ACC112 (cell line): ENCODE measurements around the gene GPR17.

ENCODE experiments used
- H2AFZ ChIP-seq: fragments of 200-600 bp; sonication (generic); one replicate; pipeline ENCODE4 v1.6.0; 2017; ENCODE audit warnings: antibody characterized with exemption, low read length; ENCODE audit not compliant: unreplicated experiment
- H3K27ac ChIP-seq: fragments of 200-600 bp; sonication (generic); 2 replicates; pipeline ENCODE4 v1.5.1; 2014; ENCODE audit warnings: low read depth, mild to moderate bottlenecking, antibody characterized with exemption, low read length, moderate library complexity
- H3K27me3 ChIP-seq: fragments of 200-600 bp; sonication (generic); 2 replicates; pipeline ENCODE4 v1.6.1; 2014; ENCODE audit warnings: mild to moderate bottlenecking, antibody characterized with exemption, low read length, moderate library complexity, mixed read lengths; ENCODE audit not compliant: insufficient read depth
- H3K36me3 ChIP-seq: fragments of 200-600 bp; sonication (generic); 2 replicates; pipeline ENCODE4 v1.6.1; 2016; ENCODE audit warnings: mild to moderate bottlenecking, antibody characterized with exemption, low read length, moderate library complexity, mixed read lengths; ENCODE audit not compliant: insufficient read depth
- H3K4me1 ChIP-seq: fragments of 200-600 bp; sonication (generic); one replicate; pipeline ENCODE4 v1.6.1; 2016; ENCODE audit warnings: low read length, mixed read lengths; ENCODE audit not compliant: insufficient read depth, unreplicated experiment, control insufficient read depth
- H3K4me3 ChIP-seq: fragments of 200-600 bp; sonication (generic); 2 replicates; pipeline ENCODE4 v1.5.1; 2014; ENCODE audit warnings: mild to moderate bottlenecking, low read depth, low read length
- H3K79me2 ChIP-seq: fragments of 200-600 bp; sonication (generic); one replicate; pipeline ENCODE4 v1.6.0; 2016; ENCODE audit warnings: low read length; ENCODE audit not compliant: control insufficient read depth, unreplicated experiment, insufficient read depth

GPR17 gene

DNA sequence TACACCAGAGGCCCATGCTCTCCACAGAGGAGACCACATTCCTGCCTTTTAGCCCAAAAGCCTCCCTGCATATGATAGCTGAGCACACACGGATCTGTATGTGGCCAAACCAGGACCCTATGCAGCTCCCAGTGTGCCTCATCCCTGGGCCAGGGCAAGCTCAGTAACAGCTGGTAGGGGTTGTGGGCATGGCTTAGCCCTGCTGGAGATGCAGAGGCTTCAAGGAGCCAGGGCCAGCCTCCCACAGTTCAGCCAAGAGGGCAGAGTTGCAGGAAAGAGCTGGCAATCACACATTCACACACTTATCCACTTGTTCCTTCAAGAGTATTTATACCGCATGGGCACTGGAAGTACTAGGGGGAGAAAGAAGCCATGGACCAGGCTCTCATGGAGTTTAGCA, 31.0 kb downstream of the GPR17 start:
- H3K4me1 ChIP-seq: peaks cover 15% of the 10 kb centered on the region
- H2AFZ ChIP-seq: no peak overlapping the region
- H3K27me3 ChIP-seq: peaks cover 15% of the 10 kb centered on the region; the same call in 1 of the 2 replicates
- H3K36me3 ChIP-seq: no peaks in the 10 kb centered on the region
- H3K79me2 ChIP-seq: no peaks in the 10 kb centered on the region
- no peak overlapping the region for H3K4me3 ChIP-seq
- H3K27ac ChIP-seq: no peak overlapping the region

DNA sequence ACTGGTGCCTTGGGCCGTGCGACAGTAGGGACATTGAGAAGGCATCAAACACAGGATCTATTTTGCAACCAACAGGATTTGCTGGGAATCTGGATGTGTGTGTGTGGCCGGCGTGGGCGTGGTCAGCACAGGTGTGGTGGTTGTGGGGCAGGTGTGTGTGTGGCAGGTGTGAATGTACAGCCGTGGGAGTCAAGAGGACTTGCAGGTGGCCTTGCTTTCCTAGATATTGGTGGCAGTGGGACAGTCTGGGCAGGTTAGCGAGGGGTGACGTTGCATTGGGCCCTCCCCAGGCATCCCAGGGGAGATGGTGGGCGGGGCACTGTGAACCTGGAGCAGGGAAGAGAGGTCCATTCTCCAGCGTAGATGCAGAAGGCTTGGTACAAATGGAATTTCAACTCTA, 32.6 kb downstream of the GPR17 start:
- Histone ChIP-seq H3K27me3 (peaks cover 15% of the 10 kb centered on the region; the same call in 1 of the 2 replicates), H3K4me3 (no peak overlapping the region), H3K27ac (no peak overlapping the region), H3K79me2 (no peaks in the 10 kb centered on the region), H2AFZ (no peak overlapping the region), H3K36me3 (no peaks in the 10 kb centered on the region), H3K4me1 (peaks cover 17% of the 10 kb centered on the region)

DNA sequence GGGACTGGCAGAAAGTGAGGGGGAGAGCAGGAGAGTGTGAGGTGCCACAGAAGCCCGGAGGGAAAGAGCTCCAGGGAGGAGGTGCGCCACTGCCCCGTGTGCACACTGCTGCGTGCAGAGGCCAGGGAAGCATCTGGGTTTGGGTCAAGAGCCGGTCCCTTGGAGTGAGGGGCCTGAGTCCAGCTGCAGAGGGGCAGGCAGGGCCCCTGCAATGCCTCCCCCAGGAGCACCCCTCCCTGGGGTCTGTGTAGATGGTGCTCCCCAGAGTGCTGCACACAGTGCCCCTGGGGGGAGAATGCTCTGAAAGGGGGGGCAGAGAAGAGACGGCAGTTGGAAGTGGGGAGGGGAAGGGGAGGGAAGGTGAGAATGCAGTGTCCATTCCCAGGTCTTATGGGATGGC, 33.0 kb downstream of the GPR17 start:
- Histone ChIP-seq H3K36me3 (no peaks in the 10 kb centered on the region), H2AFZ (no peak overlapping the region), H3K79me2 (no peaks in the 10 kb centered on the region), H3K27me3 (peaks cover 15% of the 10 kb centered on the region; the same call in 1 of the 2 replicates), H3K4me1 (peaks cover 17% of the 10 kb centered on the region), H3K4me3 (no peak overlapping the region), H3K27ac (no peak overlapping the region)

DNA sequence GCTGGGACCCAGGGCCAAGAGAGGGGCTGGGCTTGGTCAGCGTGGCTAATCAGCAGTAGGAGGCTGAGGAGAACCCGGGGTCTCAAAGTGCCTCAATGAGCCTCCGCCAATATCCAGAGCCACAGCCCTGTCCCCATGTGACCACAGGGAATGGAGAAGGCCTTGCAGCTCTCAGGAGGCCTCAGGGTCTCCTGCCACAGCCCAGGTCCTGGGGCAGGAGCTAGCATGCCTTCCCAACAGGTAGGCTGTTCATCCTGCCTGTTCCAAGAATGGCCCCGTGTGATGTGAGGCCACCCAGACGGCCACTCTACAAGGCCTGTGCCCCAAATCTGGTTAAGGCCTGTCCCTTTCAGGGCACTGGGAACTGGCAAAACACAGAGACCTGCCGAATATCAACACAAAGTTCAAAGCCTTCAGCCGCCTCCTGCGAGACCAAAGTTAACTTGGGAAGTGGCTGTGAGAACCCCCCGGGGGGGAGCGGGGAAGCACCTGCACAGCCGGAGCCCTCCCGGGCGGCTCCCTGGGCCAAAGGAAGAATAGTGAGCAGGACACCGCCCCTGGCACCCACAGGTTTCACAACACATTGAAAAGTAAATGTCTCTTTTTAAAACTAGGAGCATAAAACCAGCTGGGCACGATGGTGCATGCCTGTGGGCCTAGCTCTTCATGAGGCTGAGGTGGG, 33.9 kb downstream of the GPR17 start:
- peaks cover 15% of the 10 kb centered on the region; the same call in 1 of the 2 replicates for H3K27me3 ChIP-seq
- no peaks in the 10 kb centered on the region for H3K36me3 ChIP-seq
- peaks cover 11% of the 10 kb centered on the region for H3K4me1 ChIP-seq
- H3K4me3 ChIP-seq: no peak overlapping the region
- no peak overlapping the region for H2AFZ ChIP-seq
- H3K79me2 ChIP-seq: no peaks in the 10 kb centered on the region
- no peak overlapping the region for H3K27ac ChIP-seq

DNA sequence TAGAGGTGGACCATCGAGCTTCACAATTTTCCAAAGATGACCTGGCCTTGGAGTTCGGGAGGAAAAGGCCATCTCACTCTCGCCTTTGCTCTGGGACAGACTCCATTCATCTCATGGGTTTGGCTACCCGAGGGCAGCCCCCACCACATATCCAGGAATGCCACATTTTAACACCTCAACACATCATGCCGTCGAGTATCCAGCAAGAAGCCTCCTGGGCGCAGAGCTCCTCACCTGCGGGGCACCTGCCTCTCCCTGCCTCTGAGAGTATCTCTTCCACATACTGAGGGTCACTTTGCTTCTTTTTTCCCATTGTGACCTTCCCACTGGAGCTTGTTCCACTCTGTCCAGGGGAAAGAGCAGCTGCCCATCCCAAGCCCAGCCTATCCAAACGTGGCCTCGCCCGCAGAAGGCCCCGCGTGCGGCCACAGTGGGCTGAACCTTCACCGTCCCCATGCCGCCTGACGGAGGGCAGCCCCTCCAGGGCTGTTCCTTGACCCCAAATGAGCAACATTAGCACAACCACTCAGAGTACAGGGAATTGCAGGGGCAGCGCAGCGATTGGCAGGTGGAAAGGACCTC, 34.8 kb downstream of the GPR17 start:
- H2AFZ ChIP-seq: peak overlapping the region; percentile 74
- peak overlapping the region; percentile 64 for H3K4me3 ChIP-seq

DNA sequence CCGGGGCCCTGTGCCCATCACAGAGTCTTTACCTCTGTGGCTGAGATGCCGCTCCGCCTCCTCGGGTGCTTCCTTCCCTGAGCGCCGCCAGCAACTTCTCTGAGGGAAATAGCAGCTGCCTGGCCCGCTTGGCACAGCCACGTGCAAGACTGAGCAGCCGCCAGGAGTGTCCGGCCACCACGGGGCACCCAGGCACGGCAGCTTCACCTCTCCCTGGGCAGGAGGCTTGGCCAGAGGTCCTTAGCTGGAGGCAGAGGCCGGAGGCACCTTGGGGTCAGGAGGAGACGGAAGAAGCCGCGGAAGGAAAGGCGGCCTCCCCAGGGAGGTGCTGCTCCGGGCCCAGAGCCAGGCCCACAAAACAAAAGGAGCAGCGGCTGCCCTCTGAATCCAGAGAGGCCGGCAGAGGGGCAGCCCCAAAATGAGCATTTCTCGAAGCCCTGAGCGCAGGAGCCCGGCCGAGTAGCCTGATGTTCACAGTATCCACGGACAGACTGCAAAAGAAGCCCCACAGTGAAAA, 35.4 kb downstream of the GPR17 start:
- Histone ChIP-seq H3K27ac (no peak overlapping the region), H3K79me2 (no peaks in the 10 kb centered on the region), H2AFZ (peak overlapping the region; percentile 74), H3K36me3 (no peaks in the 10 kb centered on the region), H3K4me1 (peaks cover 11% of the 10 kb centered on the region), H3K27me3 (peaks cover 15% of the 10 kb centered on the region; the same call in 1 of the 2 replicates), H3K4me3 (peak overlapping the region; percentile 64)

More for the DNA sequence above, 34.8 kb downstream of the GPR17 start:
- Histone ChIP-seq H3K27me3 (peaks cover 15% of the 10 kb centered on the region; the same call in 1 of the 2 replicates), H3K36me3 (no peaks in the 10 kb centered on the region), H3K79me2 (no peaks in the 10 kb centered on the region), H3K27ac (no peak overlapping the region), H3K4me1 (peaks cover 11% of the 10 kb centered on the region)

DNA sequence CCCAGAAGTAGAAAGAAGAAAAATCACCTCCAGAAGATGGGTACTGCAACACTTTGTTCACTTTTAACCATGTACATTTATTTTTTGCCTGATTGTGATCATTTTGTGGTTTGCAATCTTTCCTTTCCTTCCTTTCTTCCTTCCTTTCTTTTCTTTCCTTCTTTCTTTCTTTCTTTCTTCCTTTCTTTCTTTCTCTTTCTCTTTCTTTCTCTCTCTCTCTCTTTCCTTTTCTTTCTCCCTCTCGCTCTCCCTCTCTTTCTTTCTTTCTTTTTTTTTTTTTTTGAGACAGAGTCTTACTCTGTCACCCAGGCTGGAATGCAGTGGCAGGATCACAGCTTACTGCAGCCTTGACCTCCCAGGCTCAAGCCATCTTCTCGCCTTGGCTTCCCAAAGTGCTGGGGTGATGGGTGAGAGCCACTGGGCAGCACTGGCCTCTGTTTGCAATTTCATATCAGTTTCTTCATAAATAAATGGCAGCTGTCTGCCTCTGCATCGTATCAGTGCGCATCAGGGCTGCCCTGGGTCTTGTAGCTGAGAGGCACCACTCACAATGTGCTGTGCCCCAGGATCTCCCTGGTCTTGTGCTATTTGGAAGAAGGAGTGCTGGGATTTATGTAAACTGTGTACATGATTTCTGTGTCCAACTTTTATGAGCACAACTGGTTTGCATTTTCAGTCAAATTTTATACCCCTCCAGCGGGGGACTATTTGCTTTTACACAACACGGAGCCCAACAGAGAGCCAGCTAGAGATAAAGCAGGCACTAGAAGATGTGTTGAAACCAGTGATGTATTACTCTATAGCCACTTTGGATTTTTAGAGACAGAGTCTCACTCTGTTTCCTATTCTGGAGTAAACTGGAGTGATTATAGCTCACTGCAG, 36.3 kb downstream of the GPR17 start:
- no peak overlapping the region for H3K4me3 ChIP-seq
- H3K27me3 ChIP-seq: 0 out of 2 replicates have a peak, but pooled peaks cover 10% of the 10 kb centered on the region
- H3K36me3 ChIP-seq: no peaks in the 10 kb centered on the region
- no peaks in the 10 kb centered on the region for H3K79me2 ChIP-seq
- no peak overlapping the region for H2AFZ ChIP-seq
- H3K4me1 ChIP-seq: peaks cover 11% of the 10 kb centered on the region
- H3K27ac ChIP-seq: no peak overlapping the region

DNA sequence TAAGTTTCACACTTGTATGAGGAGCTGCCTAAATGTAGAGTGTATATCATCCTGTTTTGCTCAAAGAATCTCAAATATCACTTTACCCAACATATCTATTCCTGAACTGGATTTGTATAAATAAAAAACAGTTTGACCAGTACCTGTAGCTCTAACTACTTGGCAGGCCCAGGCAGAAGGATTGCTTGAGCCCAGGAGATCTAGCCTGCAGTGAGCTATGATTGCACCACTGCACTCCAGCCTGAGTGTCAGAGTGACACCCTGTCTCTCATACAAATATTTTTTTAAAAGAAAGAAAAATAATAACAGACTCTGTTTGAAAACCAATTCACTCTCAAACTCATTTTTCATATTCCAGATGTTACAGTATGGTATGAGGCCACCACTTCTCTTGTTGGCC, 37.1 kb downstream of the GPR17 start:
- no peaks in the 10 kb centered on the region for H3K36me3 ChIP-seq
- H3K4me1 ChIP-seq: peaks cover 11% of the 10 kb centered on the region
- H3K79me2 ChIP-seq: no peaks in the 10 kb centered on the region
- no peak overlapping the region for H2AFZ ChIP-seq
- H3K4me3 ChIP-seq: no peak overlapping the region
- H3K27me3 ChIP-seq: 0 out of 2 replicates have a peak, but pooled peaks cover 2% of the 10 kb centered on the region
- no peak overlapping the region for H3K27ac ChIP-seq

DNA sequence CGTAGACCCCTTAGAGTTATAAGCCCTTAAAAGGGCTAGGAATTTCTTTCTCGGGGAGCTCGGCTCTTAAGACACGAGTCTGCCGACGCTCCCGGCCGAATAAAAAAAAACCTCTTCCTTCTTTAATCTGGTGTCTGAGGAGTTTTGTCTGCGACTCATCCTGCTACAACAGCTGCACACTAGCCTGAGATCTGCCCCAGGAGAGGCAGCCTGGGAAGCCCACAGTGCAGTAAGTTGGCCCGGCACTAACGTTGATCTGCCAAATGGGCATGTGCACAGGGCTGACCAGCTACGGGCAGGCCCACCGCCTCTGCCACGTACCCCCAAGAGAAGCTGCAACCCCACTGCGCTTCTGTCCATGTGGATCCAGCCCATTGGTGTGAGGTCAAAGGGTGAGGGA, 37.8 kb downstream of the GPR17 start:
- H3K4me1 ChIP-seq: peaks cover 11% of the 10 kb centered on the region
- no peak overlapping the region for H2AFZ ChIP-seq
- no peaks in the 10 kb centered on the region for H3K36me3 ChIP-seq
- H3K79me2 ChIP-seq: no peaks in the 10 kb centered on the region
- H3K4me3 ChIP-seq: no peak overlapping the region
- no peaks in the 10 kb centered on the region for H3K27me3 ChIP-seq
- H3K27ac ChIP-seq: no peak overlapping the region

DNA sequence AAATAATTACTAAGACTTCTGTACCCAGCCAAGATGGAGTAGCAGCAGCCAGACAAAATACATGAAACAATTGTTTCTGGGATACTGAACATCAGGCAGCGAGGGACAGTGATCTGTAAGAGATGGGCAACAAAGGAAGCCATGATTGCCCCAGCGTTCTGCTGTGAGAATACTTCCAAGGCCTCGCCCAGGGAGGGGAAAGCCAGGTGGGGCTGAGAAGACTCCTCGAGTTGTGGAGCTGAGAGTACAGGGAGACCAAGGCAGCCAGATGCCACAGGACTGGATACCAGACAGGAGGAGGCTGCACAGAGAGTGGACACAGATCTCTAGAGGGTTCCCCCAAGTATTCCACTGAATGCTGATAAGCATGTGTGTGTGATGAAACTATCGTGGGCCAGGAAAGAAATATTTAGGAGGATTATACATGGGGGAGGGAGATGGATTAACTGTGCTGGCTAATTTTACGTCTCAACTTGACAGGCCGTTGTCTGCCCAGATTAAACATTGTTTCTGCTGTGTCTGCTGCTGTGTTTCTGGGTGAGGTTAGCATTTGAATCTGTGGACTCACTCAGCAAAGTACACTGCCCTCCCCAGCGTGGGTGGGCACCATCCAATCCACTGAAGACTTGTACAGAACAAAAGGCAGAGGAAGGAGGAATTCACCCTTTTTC, 39.6 kb downstream of the GPR17 start:
- peaks cover 11% of the 10 kb centered on the region for H3K4me1 ChIP-seq
- H2AFZ ChIP-seq: no peak overlapping the region
- H3K27ac ChIP-seq: no peak overlapping the region
- H3K27me3 ChIP-seq: no peaks in the 10 kb centered on the region
- no peaks in the 10 kb centered on the region for H3K79me2 ChIP-seq
- H3K4me3 ChIP-seq: no peak overlapping the region
- no peaks in the 10 kb centered on the region for H3K36me3 ChIP-seq
